HG02973 (cell line): ENCODE results near the gene TMEM163.
"Not testable (repeated sequence)": the region's sequence is repeated elsewhere in the genome, so short reads cannot be mapped to it uniquely, and the experiment has no call there.

ENCODE experiments used
- ATAC-seq: cut with Tn5 transposase; IDR thresholded peaks from one replicate; pipeline ENCODE4 v1.9.1; 2021; ENCODE audit warnings: moderate library complexity; ENCODE audit not compliant: unreplicated experiment

The TMEM163 gene

GRCh38 chr2:134623046-134623445 lies 95.8 kb downstream of the TMEM163 start:
- no peak for ATAC-seq

- no peak for ATAC-seq
These were observed 96.7 kb downstream of the TMEM163 start for GRCh38 chr2:134621939-134622705.

- ATAC-seq = no peak
These were observed 99.5 kb downstream of the TMEM163 start for GRCh38 chr2:134619250-134619649.

- not testable (repeated sequence) for ATAC-seq
These were observed 103.3 kb downstream of the TMEM163 start for GRCh38 chr2:134615480-134615879.

- ATAC-seq = no peak
These were observed 107.5 kb downstream of the TMEM163 start for GRCh38 chr2:134611316-134611715.

- ATAC-seq = no peak
These were observed 107.9 kb downstream of the TMEM163 start for GRCh38 chr2:134610871-134611270.

GRCh38 chr2:134609924-134610513 lies 108.8 kb downstream of the TMEM163 start:
- ATAC-seq = no peak

GRCh38 chr2:134603966-134604365 lies 114.8 kb downstream of the TMEM163 start:
- no peak for ATAC-seq

- no peak for ATAC-seq
These were observed 116.1 kb downstream of the TMEM163 start for GRCh38 chr2:134602666-134603065.

- no peak for ATAC-seq
These were observed 117.5 kb downstream of the TMEM163 start for GRCh38 chr2:134601264-134601663.

- ATAC-seq = no peak
These were observed 118.6 kb downstream of the TMEM163 start for GRCh38 chr2:134600208-134600607.

GRCh38 chr2:134599236-134599635 lies 119.6 kb downstream of the TMEM163 start:
- ATAC-seq = no peak

- ATAC-seq = no peak
These were observed 124.4 kb downstream of the TMEM163 start for GRCh38 chr2:134594399-134594798.

- no peak for ATAC-seq
These were observed 125.3 kb downstream of the TMEM163 start for GRCh38 chr2:134593519-134593918.

GRCh38 chr2:134592377-134592776 lies 126.4 kb downstream of the TMEM163 start:
- no peak for ATAC-seq

- no peak for ATAC-seq
These were observed 127.3 kb downstream of the TMEM163 start for GRCh38 chr2:134591526-134591925.

- no peak for ATAC-seq
These were observed 128.1 kb downstream of the TMEM163 start for GRCh38 chr2:134590679-134591078.

- not testable (repeated sequence) for ATAC-seq
These were observed 129.4 kb downstream of the TMEM163 start for GRCh38 chr2:134589171-134590083.

- no peak for ATAC-seq
These were observed 130.2 kb downstream of the TMEM163 start for GRCh38 chr2:134588556-134588955.

GRCh38 chr2:134586326-134586965 lies 132.4 kb downstream of the TMEM163 start:
- ATAC-seq = no peak

- no peak for ATAC-seq
These were observed 134.7 kb downstream of the TMEM163 start for GRCh38 chr2:134583997-134584520.
